K562 (cell line): ENCODE results near the gene SLC2A4RG. TPM values are rescaled to one million over a fixed set of nuclear protein-coding genes. Genes with fewer than 3 reads are reported as not detected.

ENCODE experiments used
- CHD1 ChIP-seq: fragments of 200-600 bp; sonication (generic); IDR thresholded peaks from one replicate; pipeline ENCODE4 v1.6.1; 2012; ENCODE audit warnings: mild to moderate bottlenecking, moderate library complexity, low read length, inconsistent platforms
- KLF16 ChIP-seq: IDR thresholded peaks from 2 replicates; pipeline ENCODE4 v1.6.1; 2016; ENCODE audit warnings: antibody characterized with exemption
- PHF21A ChIP-seq: fragments of 450-650 bp; IDR thresholded peaks from 2 replicates; pipeline ENCODE4 v1.6.1; 2017; ENCODE audit warnings: low read depth, borderline replicate concordance
- POLR2A ChIP-seq: fragments of 450-650 bp; conservative IDR thresholded peaks from 2 replicates; pipeline ENCODE4 v1.6.1; 2016
- POLR2G ChIP-seq: fragments of 200-400 bp; formaldehyde crosslinking; IDR thresholded peaks from 2 replicates; pipeline ENCODE4 v1.6.1; 2017; ENCODE audit warnings: low read depth, mild to moderate bottlenecking, antibody characterized with exemption, low read length, moderate library complexity
- SAFB2 ChIP-seq: fragments of 200-400 bp; formaldehyde crosslinking; IDR thresholded peaks from 2 replicates; pipeline ENCODE4 v1.6.1; 2018; ENCODE audit warnings: borderline replicate concordance, low read length, low read depth, moderate library complexity; ENCODE audit not compliant: severe bottlenecking
- SMAD4 ChIP-seq: fragments of 250-450 bp; sonication (Bioruptor Pico); conservative IDR thresholded peaks from 2 replicates; pipeline ENCODE4 v1.8.0; 2021; ENCODE audit warnings: inconsistent platforms, mild to moderate bottlenecking, moderate library complexity
- polyA plus RNA-seq, 8 experiments: library from polyadenylated mRNA; depleted of rRNA in 4 of 8; stranded (reverse) in 5 of 8; unstranded in 3 of 8; fragments of >200 nt; fragmentation: Nextera tagmentation in 2 of 8; fragmentation: Illumina TruSeq in 1 of 8; extraction: Ambion mirVana in 2 of 8; extraction: Trizol in 1 of 8; gene quantifications; 2 replicates each; pipeline versions ENCODE4 v1.2.1 to v1.2.3, GENCODE V29; 2011 to 2014; ENCODE audit warnings: inconsistent platforms in 1 of 8, missing spikeins in 1 of 8
- total RNA-seq, 7 experiments: library from RNA; depleted of rRNA in 6 of 7; stranded (reverse); fragments of >200 nt in 6 of 7; fragmentation: Illumina TruSeq in 2 of 7; extraction: Trizol in 2 of 7; gene quantifications; 2 replicates each; pipeline versions ENCODE4 v1.2.1 to v1.2.3, GENCODE V29; 2011 to 2021; ENCODE audit warnings: low replicate concordance in 1 of 7
- TF ChIP-seq, protein P1 (sequence below), 2 experiments: fragments of 450-650 bp; conservative IDR thresholded peaks; 2 replicates each; pipeline ENCODE4 v1.6.1; 2017; ENCODE audit warnings: mild to moderate bottlenecking in 2 of 2, moderate library complexity in 2 of 2
- TF ChIP-seq, protein P2 (sequence below): sonication (generic); formaldehyde crosslinking; IDR thresholded peaks from 2 replicates; pipeline ENCODE4 v1.9.0; 2022; ENCODE audit warnings: mild to moderate bottlenecking, missing genetic modification reagents
- TF ChIP-seq, protein P3 (sequence below): fragments of 450-650 bp; conservative IDR thresholded peaks from 2 replicates; pipeline ENCODE4 v1.6.1; 2016; ENCODE audit warnings: missing genetic modification characterization, low read depth, mild to moderate bottlenecking, missing compliant biosample characterization, moderate library complexity
- TF ChIP-seq, protein P4 (sequence below), 2 experiments: fragments of 250-450 bp in 1 of 2; fragments of 450-650 bp in 1 of 2; sonication (Bioruptor Pico) in 1 of 2; IDR thresholded peaks; 2 replicates each; pipeline versions ENCODE4 v1.6.1 to v1.8.0; 2016 to 2021; ENCODE audit warnings: mild to moderate bottlenecking in 2 of 2, moderate library complexity in 2 of 2, missing compliant biosample characterization in 1 of 2, missing genetic modification characterization in 1 of 2
- TF ChIP-seq, protein P5 (sequence below): IDR thresholded peaks from 3 replicates; pipeline ENCODE4 v1.6.1; 2011; ENCODE audit warnings: borderline replicate concordance, mild to moderate bottlenecking; ENCODE audit not compliant: insufficient read length, insufficient read depth
- TF ChIP-seq, protein P6 (sequence below), 2 experiments: fragments of 450-650 bp; IDR thresholded peaks; 2 replicates each; pipeline ENCODE4 v1.6.1; 2016
- TF ChIP-seq, protein P7 (sequence below): fragments of 250-450 bp; sonication (Bioruptor Pico); IDR thresholded peaks from 2 replicates; pipeline ENCODE4 v1.8.0; 2021; ENCODE audit warnings: moderate library complexity, mild to moderate bottlenecking, inconsistent platforms

SLC2A4RG gene
- total and polyA plus RNA-seq, 9 of the 15 experiments (the other 6 are each of a cell fraction or from before 2014, with no cell fraction given), result 0.34 to 97.3 (median 26.5) TPM

DNA sequence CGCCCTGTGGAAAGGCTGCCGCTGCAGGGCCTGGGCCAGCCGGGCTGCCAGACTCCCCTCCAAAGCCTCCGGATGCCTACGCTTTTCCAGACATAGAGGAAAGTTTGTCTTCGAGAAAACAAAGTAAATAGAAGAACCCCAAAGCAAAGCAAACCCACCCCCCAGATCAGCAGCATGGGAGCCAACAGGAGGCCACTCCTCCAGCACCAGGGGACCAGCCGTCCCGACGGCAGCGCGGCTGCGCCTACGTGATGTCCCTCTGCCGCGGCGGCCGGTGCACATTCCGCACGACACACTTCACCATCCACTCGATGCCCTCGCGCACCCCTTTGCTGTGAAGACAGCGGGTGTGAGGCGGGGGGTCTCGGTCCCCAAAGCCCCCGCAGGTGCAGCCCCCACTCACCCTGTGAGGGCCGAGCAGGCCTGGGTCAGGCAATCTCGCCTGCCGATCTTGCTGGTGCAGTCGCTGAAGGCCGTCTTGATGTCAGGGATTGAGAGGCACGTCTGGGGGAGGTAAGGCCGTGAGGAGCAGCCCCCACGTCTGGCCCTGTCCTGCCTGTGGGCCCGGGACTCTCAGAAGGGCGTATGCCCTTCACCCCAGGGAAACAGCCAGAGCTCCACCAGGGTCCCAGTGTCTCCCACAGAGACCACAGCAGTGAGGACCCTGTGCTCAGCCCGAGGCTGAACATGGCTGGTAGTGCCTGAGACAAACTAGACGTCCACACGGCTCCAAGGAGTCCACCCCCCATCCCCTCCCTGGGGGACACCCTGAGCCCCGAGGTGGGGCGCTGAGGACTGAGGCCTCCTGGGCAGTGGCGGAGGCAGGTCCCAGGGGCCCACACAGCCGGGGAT is 39.2 kb upstream of the SLC2A4RG start (continued):
- TF ChIP-seq, protein P1, sequence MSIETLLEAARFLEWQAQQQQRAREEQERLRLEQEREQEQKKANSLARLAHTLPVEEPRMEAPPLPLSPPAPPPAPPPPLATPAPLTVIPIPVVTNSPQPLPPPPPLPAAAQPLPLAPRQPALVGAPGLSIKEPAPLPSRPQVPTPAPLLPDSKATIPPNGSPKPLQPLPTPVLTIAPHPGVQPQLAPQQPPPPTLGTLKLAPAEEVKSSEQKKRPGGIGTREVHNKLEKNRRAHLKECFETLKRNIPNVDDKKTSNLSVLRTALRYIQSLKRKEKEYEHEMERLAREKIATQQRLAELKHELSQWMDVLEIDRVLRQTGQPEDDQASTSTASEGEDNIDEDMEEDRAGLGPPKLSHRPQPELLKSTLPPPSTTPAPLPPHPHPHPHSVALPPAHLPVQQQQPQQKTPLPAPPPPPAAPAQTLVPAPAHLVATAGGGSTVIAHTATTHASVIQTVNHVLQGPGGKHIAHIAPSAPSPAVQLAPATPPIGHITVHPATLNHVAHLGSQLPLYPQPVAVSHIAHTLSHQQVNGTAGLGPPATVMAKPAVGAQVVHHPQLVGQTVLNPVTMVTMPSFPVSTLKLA (conservative IDR thresholded peaks at IDR 0.05), result no peak
- TF ChIP-seq PHF21A (no peak), POLR2A (peak; percentile 12; the same call in 1 of the 2 replicates), KLF16 (no peak), POLR2G (peak; percentile 74), SAFB2 (no peak), CHD1 (no peak), SMAD4 (CRISPR knock-in tag) (no peak)
- TF ChIP-seq, protein P2, sequence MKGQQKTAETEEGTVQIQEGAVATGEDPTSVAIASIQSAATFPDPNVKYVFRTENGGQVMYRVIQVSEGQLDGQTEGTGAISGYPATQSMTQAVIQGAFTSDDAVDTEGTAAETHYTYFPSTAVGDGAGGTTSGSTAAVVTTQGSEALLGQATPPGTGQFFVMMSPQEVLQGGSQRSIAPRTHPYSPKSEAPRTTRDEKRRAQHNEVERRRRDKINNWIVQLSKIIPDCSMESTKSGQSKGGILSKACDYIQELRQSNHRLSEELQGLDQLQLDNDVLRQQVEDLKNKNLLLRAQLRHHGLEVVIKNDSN (CRISPR knock-in tag), result no peak
- TF ChIP-seq, protein P3, sequence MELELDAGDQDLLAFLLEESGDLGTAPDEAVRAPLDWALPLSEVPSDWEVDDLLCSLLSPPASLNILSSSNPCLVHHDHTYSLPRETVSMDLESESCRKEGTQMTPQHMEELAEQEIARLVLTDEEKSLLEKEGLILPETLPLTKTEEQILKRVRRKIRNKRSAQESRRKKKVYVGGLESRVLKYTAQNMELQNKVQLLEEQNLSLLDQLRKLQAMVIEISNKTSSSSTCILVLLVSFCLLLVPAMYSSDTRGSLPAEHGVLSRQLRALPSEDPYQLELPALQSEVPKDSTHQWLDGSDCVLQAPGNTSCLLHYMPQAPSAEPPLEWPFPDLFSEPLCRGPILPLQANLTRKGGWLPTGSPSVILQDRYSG, result no peak
- TF ChIP-seq, protein P4, sequence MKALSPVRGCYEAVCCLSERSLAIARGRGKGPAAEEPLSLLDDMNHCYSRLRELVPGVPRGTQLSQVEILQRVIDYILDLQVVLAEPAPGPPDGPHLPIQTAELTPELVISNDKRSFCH (CRISPR knock-in tag; IDR thresholded peaks at IDR 0.05), result no peak
- TF ChIP-seq, protein P4 (tag; IDR thresholded peaks at IDR 0.05), result no peak
- TF ChIP-seq, protein P5, sequence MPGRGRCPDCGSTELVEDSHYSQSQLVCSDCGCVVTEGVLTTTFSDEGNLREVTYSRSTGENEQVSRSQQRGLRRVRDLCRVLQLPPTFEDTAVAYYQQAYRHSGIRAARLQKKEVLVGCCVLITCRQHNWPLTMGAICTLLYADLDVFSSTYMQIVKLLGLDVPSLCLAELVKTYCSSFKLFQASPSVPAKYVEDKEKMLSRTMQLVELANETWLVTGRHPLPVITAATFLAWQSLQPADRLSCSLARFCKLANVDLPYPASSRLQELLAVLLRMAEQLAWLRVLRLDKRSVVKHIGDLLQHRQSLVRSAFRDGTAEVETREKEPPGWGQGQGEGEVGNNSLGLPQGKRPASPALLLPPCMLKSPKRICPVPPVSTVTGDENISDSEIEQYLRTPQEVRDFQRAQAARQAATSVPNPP, result no peak
- TF ChIP-seq, protein P6, sequence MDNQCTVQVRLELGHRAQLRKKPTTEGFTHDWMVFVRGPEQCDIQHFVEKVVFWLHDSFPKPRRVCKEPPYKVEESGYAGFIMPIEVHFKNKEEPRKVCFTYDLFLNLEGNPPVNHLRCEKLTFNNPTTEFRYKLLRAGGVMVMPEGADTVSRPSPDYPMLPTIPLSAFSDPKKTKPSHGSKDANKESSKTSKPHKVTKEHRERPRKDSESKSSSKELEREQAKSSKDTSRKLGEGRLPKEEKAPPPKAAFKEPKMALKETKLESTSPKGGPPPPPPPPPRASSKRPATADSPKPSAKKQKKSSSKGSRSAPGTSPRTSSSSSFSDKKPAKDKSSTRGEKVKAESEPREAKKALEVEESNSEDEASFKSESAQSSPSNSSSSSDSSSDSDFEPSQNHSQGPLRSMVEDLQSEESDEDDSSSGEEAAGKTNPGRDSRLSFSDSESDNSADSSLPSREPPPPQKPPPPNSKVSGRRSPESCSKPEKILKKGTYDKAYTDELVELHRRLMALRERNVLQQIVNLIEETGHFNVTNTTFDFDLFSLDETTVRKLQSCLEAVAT (IDR thresholded peaks at IDR 0.05), result 0 out of 4 replicates have a peak, but pooled peaks of 1 of the 2 experiments have one; percentile 36
- TF ChIP-seq, protein P7, sequence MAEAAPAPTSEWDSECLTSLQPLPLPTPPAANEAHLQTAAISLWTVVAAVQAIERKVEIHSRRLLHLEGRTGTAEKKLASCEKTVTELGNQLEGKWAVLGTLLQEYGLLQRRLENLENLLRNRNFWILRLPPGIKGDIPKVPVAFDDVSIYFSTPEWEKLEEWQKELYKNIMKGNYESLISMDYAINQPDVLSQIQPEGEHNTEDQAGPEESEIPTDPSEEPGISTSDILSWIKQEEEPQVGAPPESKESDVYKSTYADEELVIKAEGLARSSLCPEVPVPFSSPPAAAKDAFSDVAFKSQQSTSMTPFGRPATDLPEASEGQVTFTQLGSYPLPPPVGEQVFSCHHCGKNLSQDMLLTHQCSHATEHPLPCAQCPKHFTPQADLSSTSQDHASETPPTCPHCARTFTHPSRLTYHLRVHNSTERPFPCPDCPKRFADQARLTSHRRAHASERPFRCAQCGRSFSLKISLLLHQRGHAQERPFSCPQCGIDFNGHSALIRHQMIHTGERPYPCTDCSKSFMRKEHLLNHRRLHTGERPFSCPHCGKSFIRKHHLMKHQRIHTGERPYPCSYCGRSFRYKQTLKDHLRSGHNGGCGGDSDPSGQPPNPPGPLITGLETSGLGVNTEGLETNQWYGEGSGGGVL (CRISPR knock-in tag), result no peak
